Measurements from ENCODE around the gene HELZ. TPM values are rescaled to one million over a fixed set of nuclear protein-coding genes. Genes with fewer than 3 reads are reported as not detected.
"Not testable (repeated sequence)": the region's sequence is repeated elsewhere in the genome, so short reads cannot be mapped to it uniquely, and the experiment has no call there.

Gene HELZ
- total RNA-seq, 1 donor, result 89.8 TPM

DNA sequence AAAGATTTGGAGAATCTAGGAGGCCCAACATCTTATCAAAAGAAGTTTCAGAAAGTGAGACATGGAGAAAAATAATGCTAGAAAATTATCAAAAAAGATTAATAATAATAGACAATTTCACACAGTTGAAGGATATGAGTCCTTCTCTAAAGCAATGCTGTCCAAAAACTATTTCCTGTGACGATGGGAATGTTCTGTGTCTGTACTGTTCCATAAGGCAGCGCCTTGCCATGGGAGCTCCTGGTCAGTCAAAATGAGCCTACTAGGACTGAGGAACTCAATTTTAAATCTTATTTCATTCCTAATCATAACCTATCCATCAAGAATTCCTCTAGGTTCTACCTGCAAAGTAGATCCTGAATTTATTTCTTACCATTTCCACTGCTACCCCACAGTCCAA lies 151.6 kb downstream of the HELZ start:
- DNase-seq (ENCODE audit: low read depth), result no peak
- TF ChIP-seq, protein P1, sequence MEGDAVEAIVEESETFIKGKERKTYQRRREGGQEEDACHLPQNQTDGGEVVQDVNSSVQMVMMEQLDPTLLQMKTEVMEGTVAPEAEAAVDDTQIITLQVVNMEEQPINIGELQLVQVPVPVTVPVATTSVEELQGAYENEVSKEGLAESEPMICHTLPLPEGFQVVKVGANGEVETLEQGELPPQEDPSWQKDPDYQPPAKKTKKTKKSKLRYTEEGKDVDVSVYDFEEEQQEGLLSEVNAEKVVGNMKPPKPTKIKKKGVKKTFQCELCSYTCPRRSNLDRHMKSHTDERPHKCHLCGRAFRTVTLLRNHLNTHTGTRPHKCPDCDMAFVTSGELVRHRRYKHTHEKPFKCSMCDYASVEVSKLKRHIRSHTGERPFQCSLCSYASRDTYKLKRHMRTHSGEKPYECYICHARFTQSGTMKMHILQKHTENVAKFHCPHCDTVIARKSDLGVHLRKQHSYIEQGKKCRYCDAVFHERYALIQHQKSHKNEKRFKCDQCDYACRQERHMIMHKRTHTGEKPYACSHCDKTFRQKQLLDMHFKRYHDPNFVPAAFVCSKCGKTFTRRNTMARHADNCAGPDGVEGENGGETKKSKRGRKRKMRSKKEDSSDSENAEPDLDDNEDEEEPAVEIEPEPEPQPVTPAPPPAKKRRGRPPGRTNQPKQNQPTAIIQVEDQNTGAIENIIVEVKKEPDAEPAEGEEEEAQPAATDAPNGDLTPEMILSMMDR (IDR thresholded peaks at IDR 0.05; ENCODE audit: insufficient read depth, low read depth, low read length), result no peak
- H3K4me3 ChIP-seq (ENCODE audit: low read depth, low read length), result no peak overlapping the region

DNA sequence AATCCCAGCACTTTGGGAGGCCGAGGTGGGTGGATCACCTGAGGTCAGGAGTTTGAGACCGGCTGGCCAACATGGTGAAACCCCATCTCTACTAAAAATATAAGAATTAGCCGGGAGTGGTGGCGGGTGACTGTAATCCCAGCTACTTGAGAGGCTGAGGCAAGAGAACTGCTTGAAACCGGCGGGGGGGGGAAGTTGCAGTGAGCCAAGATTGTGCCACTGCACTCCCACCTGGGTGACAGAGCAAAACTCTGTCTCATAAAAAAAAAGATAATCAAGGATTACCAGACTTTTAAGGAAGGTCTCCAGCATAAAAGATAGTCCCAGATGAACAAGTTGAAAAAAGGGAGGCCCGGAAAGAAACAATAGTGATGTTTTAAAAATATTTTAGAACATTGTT lies 152.3 kb downstream of the HELZ start:
- not testable (repeated sequence) for H3K4me3 ChIP-seq (ENCODE audit: low read depth, low read length); DNase-seq (ENCODE audit: low read depth)

DNA sequence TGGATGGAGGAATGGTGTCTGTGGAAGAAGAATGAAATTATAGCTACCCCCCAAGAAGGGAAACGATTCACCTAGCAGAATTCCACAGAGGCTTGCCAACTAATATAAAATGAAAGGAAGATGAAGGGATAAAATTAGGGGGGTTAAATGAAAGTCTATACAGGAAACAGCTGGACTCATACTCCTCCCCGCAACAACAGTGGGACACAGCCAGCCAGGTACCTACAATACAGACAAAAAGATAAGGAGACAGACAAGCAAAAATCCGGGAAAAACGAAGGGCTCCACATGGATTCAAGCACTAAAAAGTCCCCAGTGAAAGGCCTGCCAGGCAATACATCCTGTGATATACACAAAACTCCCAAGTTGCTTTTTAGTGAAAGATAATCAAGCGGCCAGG lies 152.7 kb downstream of the HELZ start:
- DNase-seq (ENCODE audit: low read depth), result no peak
- TF ChIP-seq, protein P1 (IDR thresholded peaks at IDR 0.05; ENCODE audit: insufficient read depth, low read depth, low read length), result no peak
- H3K4me3 ChIP-seq (ENCODE audit: low read depth, low read length), result no peak overlapping the region

DNA sequence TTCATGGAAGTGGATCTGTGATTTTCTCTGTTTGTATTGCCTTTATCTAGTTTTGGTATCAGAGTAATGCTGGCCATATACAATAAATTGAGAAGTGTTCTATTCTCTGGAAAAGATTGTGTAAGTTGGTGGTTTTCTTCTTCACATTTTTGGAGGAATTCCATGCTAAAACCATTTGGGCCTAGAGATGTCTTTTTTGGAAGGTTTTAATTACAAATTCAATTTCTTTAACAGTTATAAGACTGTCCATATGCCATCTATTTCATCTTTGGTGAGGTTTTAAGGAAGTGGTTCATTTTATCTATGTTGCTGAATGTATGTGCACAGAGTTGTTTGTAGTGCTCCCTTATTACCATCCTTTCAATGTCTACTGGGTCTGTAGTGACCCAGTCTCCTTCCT lies 154.7 kb downstream of the HELZ start:
- H3K4me3 ChIP-seq (ENCODE audit: low read depth, low read length), result no peak overlapping the region
- TF ChIP-seq, protein P1 (IDR thresholded peaks at IDR 0.05; ENCODE audit: insufficient read depth, low read depth, low read length), result no peak
- no peak for DNase-seq (ENCODE audit: low read depth)

DNA sequence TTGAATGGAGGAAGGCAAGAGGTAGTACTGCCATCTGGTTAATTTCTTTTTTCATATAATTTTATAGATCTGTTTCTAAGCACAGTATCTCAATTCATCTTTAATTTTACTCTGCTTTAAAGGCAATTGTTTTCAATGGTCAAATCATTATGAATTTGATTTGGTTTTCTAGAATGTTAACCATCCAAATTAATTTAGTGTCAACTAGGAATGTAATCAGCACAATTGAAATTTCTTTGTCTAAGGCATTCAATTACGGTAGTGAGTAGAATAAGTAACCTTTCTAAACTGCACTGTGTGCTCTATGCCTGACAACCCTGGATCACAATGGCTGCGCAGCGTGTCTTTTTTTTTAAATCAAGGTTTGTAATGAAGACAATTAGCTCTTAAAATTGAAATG lies 156.4 kb downstream of the HELZ start:
- TF ChIP-seq, protein P1 (IDR thresholded peaks at IDR 0.05; ENCODE audit: insufficient read depth, low read depth, low read length), result no peak
- DNase-seq (ENCODE audit: low read depth), result no peak
- H3K4me3 ChIP-seq (ENCODE audit: low read depth, low read length), result no peak overlapping the region

DNA sequence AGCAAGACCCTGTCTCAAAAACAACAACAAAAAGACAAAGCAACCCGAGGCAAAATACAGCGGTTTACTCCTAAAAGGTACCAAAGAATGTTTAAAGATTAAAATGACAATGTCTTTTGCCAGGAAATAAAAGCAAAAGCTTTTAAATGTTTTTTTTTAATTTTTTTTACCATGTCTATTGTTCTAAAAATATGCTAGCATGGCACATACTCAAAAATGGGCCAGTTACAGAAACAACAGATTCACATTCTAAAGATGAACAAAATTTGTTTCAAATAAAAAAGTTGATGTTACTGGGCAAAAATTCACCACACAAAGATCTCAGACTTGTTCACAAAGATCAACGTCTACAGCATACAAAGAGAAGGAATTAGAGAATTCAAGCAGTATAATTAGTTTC lies 159.6 kb downstream of the HELZ start:
- no peak overlapping the region for H3K4me3 ChIP-seq (ENCODE audit: low read depth, low read length)
- DNase-seq (ENCODE audit: low read depth), result no peak
- TF ChIP-seq, protein P1 (IDR thresholded peaks at IDR 0.05; ENCODE audit: insufficient read depth, low read depth, low read length), result no peak

DNA sequence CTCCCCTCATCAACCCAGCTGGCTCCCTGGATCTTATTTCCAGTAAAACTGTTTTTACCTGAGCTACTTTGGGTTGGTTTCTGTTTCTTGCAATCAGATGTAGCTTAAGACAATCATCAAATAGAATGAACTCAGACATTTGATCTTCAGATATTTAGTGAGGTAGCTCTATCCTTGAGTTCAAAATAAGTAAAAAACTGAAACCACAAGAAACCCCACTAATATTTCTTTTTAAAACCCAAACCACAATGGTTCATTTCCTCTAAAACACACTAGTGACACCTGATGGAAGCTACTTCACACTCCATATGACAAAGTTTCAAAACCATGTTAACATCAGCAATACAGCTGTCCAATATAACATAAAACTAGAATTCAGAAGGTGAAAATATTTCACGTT lies 162.9 kb downstream of the HELZ start:
- TF ChIP-seq, protein P1 (IDR thresholded peaks at IDR 0.05; ENCODE audit: insufficient read depth, low read depth, low read length), result no peak
- H3K4me3 ChIP-seq (ENCODE audit: low read depth, low read length), result no peak overlapping the region
- no peak for DNase-seq (ENCODE audit: low read depth)

Measured in fibroblast of villous mesenchyme (primary cell).